PC-3 (cell line): ENCODE data around the gene SAMD13. TPM values are rescaled to one million over a fixed set of nuclear protein-coding genes. Genes with fewer than 3 reads are reported as not detected.

ENCODE experiments used
- ATAC-seq: fragments of 200-7000 bp; cut with Tn5 transposase; 2 replicates; pipeline ENCODE4 v1.9.1; 2020; ENCODE audit warnings: mild to moderate bottlenecking, moderate library complexity
- BruUV-seq: library from RNA; stranded (reverse); fragments of 400-500 nt; replicated peaks from 2 replicates; lab custom pipeline; 2021; lab: Mats Ljungman, UMichigan
- CTCF ChIA-PET: fragments of 300-600 bp; sonication (Branson Sonifier 250); formaldehyde crosslinking; loops from one replicate; lab custom pipeline; 2022; ENCODE audit warnings: antibody characterized with exemption; lab: Charles Lee
- POLR2A ChIA-PET: fragments of 300-600 bp; sonication (Branson Sonifier 250); formaldehyde crosslinking; loops from one replicate; lab custom pipeline; 2022; ENCODE audit warnings: antibody characterized with exemption; ENCODE audit not compliant: unreplicated experiment; lab: Charles Lee
- DNase-seq: peaks from one replicate; pipeline ENCODE4 v3.0.0-alpha.2; 2015
- H2AFZ ChIP-seq: fragments of 300-600 bp; sonication (generic); 2 replicates; pipeline ENCODE4 v1.6.0; 2016; ENCODE audit warnings: antibody characterized with exemption, low read length
- H3F3A ChIP-seq: fragments of 300-600 bp; sonication (generic); one replicate; pipeline ENCODE4 v1.6.0; 2017; ENCODE audit warnings: antibody characterized with exemption, low read length, control low read depth, mild to moderate bottlenecking; ENCODE audit not compliant: unreplicated experiment
- H3K27ac ChIP-seq: fragments of 300-600 bp; sonication (generic); 2 replicates; pipeline ENCODE4 v1.5.1; 2016; ENCODE audit warnings: mild to moderate bottlenecking, low read length
- H3K27me3 ChIP-seq: fragments of 300-600 bp; sonication (generic); 2 replicates; pipeline ENCODE4 v1.6.1; 2016; ENCODE audit warnings: low read length, mixed read lengths
- H3K36me3 ChIP-seq: fragments of 300-600 bp; sonication (generic); 2 replicates; pipeline ENCODE4 v1.6.1; 2016; ENCODE audit warnings: low read depth, mixed run types, low read length, mixed read lengths
- H3K4me1 ChIP-seq: fragments of 300-600 bp; sonication (generic); 2 replicates; pipeline ENCODE4 v1.5.1; 2016; ENCODE audit warnings: low read length; ENCODE audit not compliant: insufficient read depth
- H3K4me2 ChIP-seq: fragments of 300-600 bp; sonication (generic); 2 replicates; pipeline ENCODE4 v1.6.0; 2016; ENCODE audit warnings: low read length
- H3K4me3 ChIP-seq: fragments of 300-600 bp; sonication (generic); 2 replicates; pipeline ENCODE4 v1.5.1; 2016; ENCODE audit warnings: mild to moderate bottlenecking, low read length, mixed read lengths
- H3K79me2 ChIP-seq: fragments of 300-600 bp; sonication (generic); 2 replicates; pipeline ENCODE4 v1.6.1; 2017; ENCODE audit warnings: low read length, mixed read lengths
- H3K9ac ChIP-seq: fragments of 300-600 bp; sonication (generic); 2 replicates; pipeline ENCODE4 v1.6.0; 2016; ENCODE audit warnings: mild to moderate bottlenecking, low read length
- H3K9me2 ChIP-seq: fragments of 300-600 bp; sonication (generic); replicated peaks from 2 replicates; pipeline ENCODE4 v1.6.1; 2016; ENCODE audit warnings: mixed run types, low read length, mixed read lengths
- H3K9me3 ChIP-seq: fragments of 300-600 bp; sonication (generic); 2 replicates; pipeline ENCODE4 v1.6.1; 2016; ENCODE audit warnings: low read length, mixed read lengths
- H4K20me1 ChIP-seq: fragments of 300-600 bp; sonication (generic); 2 replicates; pipeline ENCODE4 v1.6.1; 2016; ENCODE audit warnings: low read length, mixed read lengths
- CTCF ChIP-seq: fragments of 300-600 bp; sonication (generic); conservative IDR thresholded peaks from 2 replicates; pipeline ENCODE4 v1.5.1; 2017; ENCODE audit warnings: antibody characterized with exemption, low read depth, mild to moderate bottlenecking, low read length
- EZH2 ChIP-seq: fragments of 300-600 bp; sonication (generic); IDR thresholded peaks from one replicate; pipeline ENCODE4 v1.6.1; 2017; ENCODE audit warnings: antibody characterized with exemption, mild to moderate bottlenecking, low read length; ENCODE audit not compliant: unreplicated experiment
- EZH2phosphoT487 ChIP-seq: fragments of 300-600 bp; sonication (generic); IDR thresholded peaks from 2 replicates; pipeline ENCODE4 v1.6.1; 2018; ENCODE audit warnings: mild to moderate bottlenecking, antibody characterized with exemption, low read length, borderline replicate concordance
- intact Hi-C: fragments of 100-400 bp; cut with micrococcal nuclease; formaldehyde crosslinking; loops from 2 replicates; pipeline ENCODE4 v1.9.0; 2023
- total RNA-seq: library from RNA; depleted of rRNA; stranded (reverse); fragments of >200 nt; gene quantifications from 2 replicates; pipeline ENCODE4 v1.2.3, GENCODE V29; 2014

SAMD13 gene
- total RNA-seq, 1 experiment from 2014 or later = 1.1 TPM

- H3K27me3 ChIP-seq = no peaks in the 10 kb centered on the region
- no peaks in the 10 kb centered on the region for H3K9me3 ChIP-seq
- H3K4me3 ChIP-seq = no peak overlapping the region
- ChIA-PET POLR2A (no interaction called here), CTCF (interaction anchor here (0.6 kb wide), 1 partner anchor 85 kb away, joined by 5 read pairs; no protein-coding TSS in a partner anchor)
- no peaks in the 10 kb centered on the region for H3F3A ChIP-seq
- no peak overlapping the region for H3K9ac ChIP-seq
- no peaks in the 10 kb centered on the region for H3K79me2 ChIP-seq
- ATAC-seq = no peak
- H3K4me2 ChIP-seq = no peak overlapping the region
- H2AFZ ChIP-seq = no peak overlapping the region
- TF ChIP-seq EZH2phosphoT487 (no peak), EZH2 (no peak), CTCF (no peak)
- intact Hi-C loops = no loop called here
- BruUV-seq = no TSS peak
- DNase-seq = peak; percentile 4
- H3K27ac ChIP-seq = no peak overlapping the region
- H3K4me1 ChIP-seq = no peaks in the 10 kb centered on the region
- H4K20me1 ChIP-seq = no peaks in the 10 kb centered on the region
- H3K36me3 ChIP-seq = no peaks in the 10 kb centered on the region
- no peaks in the 10 kb centered on the region for H3K9me2 ChIP-seq
Observed at GRCh38 chr1:84347932-84348555, 46.5 kb downstream of the SAMD13 start.

- Histone ChIP-seq H3K27ac (no peak overlapping the region), H3K9me2 (no peaks in the 10 kb centered on the region), H3F3A (no peaks in the 10 kb centered on the region), H3K9me3 (no peaks in the 10 kb centered on the region), H3K4me3 (no peak overlapping the region), H2AFZ (no peak overlapping the region), H3K9ac (no peak overlapping the region), H3K36me3 (no peaks in the 10 kb centered on the region), H3K4me2 (no peak overlapping the region), H3K4me1 (peaks cover 3% of the 10 kb centered on the region; the same call in 1 of the 2 replicates), H3K27me3 (no peaks in the 10 kb centered on the region), H4K20me1 (no peaks in the 10 kb centered on the region), H3K79me2 (no peaks in the 10 kb centered on the region)
- no TSS peak for BruUV-seq
- ATAC-seq (no peak), DNase-seq (no peak)
- ChIA-PET POLR2A (no interaction called here), CTCF (no interaction called here)
- TF ChIP-seq CTCF = no peak
- TF ChIP-seq EZH2phosphoT487 = no peak
- TF ChIP-seq EZH2 = no peak
- intact Hi-C loops = no loop called here
Observed at GRCh38 chr1:84348759-84349158, 47.3 kb downstream of the SAMD13 start.

- POLR2A ChIA-PET = no interaction called here
- H2AFZ ChIP-seq = no peak overlapping the region
- no peak overlapping the region for H3K9ac ChIP-seq
- H3K27me3 ChIP-seq = no peaks in the 10 kb centered on the region
- H3K9me3 ChIP-seq = no peaks in the 10 kb centered on the region
- no peaks in the 10 kb centered on the region for H4K20me1 ChIP-seq
- H3K4me3 ChIP-seq = no peak overlapping the region
- ATAC-seq = no peak
- CTCF ChIA-PET = no interaction called here
- no peak for DNase-seq
- H3F3A ChIP-seq = no peaks in the 10 kb centered on the region
- H3K79me2 ChIP-seq = no peaks in the 10 kb centered on the region
- no peak overlapping the region for H3K27ac ChIP-seq
- H3K36me3 ChIP-seq = no peaks in the 10 kb centered on the region
- H3K9me2 ChIP-seq = no peaks in the 10 kb centered on the region
- BruUV-seq = no TSS peak
- TF ChIP-seq EZH2phosphoT487 = no peak
- H3K4me1 ChIP-seq = peaks cover 6% of the 10 kb centered on the region; the same call in 1 of the 2 replicates
- intact Hi-C loops = no loop called here
- no peak overlapping the region for H3K4me2 ChIP-seq
Observed at GRCh38 chr1:84350104-84350503, 48.6 kb downstream of the SAMD13 start.
